Measurements from ENCODE around the gene RFPL4AL1. TPM values are rescaled to one million over a fixed set of nuclear protein-coding genes. Genes with fewer than 3 reads are reported as not detected.
"Not testable (repeated sequence)": the region's sequence is repeated elsewhere in the genome, so short reads cannot be mapped to it uniquely, and the experiment has no call there.

RFPL4AL1 gene
- total RNA-seq, 1 experiment from 2014 or later, result not detected

DNA sequence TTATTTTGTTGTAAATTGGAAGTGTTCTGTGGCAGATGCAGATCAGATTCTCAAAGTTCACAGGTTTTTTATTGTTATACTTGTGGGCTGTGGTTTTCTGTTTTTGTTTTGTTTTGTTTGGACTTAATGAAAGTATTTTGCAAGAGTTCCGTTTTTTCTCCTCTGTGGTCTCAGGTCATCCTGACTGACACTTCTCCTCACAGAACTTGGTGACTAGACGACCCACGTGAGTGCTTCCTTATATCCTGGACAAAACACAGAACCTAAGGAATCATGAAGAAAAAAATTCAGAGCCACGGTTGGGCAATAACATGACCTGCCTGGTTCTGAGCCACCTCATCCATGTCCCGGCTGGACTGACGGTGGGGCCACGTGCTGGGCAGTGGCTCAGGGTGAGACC, 2.5 kb upstream of the RFPL4AL1 start:
- H2BK5ac ChIP-seq (ENCODE audit: insufficient read length, low read length), result no peak overlapping the region
- no peak overlapping the region for H4K91ac ChIP-seq (ENCODE audit: insufficient read length, low read depth, low read length)
- Mint-ChIP-seq H3K9me3 (peaks cover 62 to 72% of the 10 kb centered on the region in 2 experiments), H3K4me3 (no peak overlapping the region), H3K36me3 (ENCODE audit: insufficient read depth in 1 of 3, low read depth in 3 of 3) (peaks cover 0 to 20% (median 2%) of the 10 kb centered on the region in 3 experiments; a peak in 6 of 7 replicates), H3K27ac (no peak overlapping the region), H3K4me1 (no peaks in the 10 kb centered on the region), H3K27me3 (ENCODE audit: low read depth) (no peaks in the 10 kb centered on the region; the same call in 1 of the 2 replicates)
- no CpG with 5 or more reads among the region's 7 CpGs for WGBS (ENCODE audit: extremely low coverage, insufficient read length, low lambda C conversion rate)
- no peaks in the 10 kb centered on the region for H3K23me2 ChIP-seq (ENCODE audit: insufficient read length, low read depth, low read length, poor library complexity, severe bottlenecking)
- no peaks in the 10 kb centered on the region for H3K79me2 ChIP-seq (ENCODE audit: insufficient read depth, low read length)
- no peak overlapping the region for H3T11ph ChIP-seq (ENCODE audit: low read length)
- H4K5ac ChIP-seq (ENCODE audit: insufficient read length, low read depth, low read length), result no peak overlapping the region
- H3K4me1 ChIP-seq (ENCODE audit: insufficient read depth, low read length), result no peaks in the 10 kb centered on the region
- H2BK120ac ChIP-seq (ENCODE audit: low read depth, low read length, poor library complexity, severe bottlenecking), result no peak overlapping the region
- no peak overlapping the region for H2BK20ac ChIP-seq (ENCODE audit: low read depth, low read length, poor library complexity, severe bottlenecking)
- no peak overlapping the region for H3K18ac ChIP-seq (ENCODE audit: insufficient read length, low read depth, low read length)
- no peak overlapping the region for H3K56ac ChIP-seq (ENCODE audit: insufficient read length, low read depth, low read length)
- no peak for DNase-seq
- no peak overlapping the region for H2AFZ ChIP-seq (ENCODE audit: low read length)
- TF ChIP-seq, protein P1, sequence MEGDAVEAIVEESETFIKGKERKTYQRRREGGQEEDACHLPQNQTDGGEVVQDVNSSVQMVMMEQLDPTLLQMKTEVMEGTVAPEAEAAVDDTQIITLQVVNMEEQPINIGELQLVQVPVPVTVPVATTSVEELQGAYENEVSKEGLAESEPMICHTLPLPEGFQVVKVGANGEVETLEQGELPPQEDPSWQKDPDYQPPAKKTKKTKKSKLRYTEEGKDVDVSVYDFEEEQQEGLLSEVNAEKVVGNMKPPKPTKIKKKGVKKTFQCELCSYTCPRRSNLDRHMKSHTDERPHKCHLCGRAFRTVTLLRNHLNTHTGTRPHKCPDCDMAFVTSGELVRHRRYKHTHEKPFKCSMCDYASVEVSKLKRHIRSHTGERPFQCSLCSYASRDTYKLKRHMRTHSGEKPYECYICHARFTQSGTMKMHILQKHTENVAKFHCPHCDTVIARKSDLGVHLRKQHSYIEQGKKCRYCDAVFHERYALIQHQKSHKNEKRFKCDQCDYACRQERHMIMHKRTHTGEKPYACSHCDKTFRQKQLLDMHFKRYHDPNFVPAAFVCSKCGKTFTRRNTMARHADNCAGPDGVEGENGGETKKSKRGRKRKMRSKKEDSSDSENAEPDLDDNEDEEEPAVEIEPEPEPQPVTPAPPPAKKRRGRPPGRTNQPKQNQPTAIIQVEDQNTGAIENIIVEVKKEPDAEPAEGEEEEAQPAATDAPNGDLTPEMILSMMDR (conservative IDR thresholded peaks at IDR 0.05), result no peak
- no peaks in the 10 kb centered on the region for H3K27me3 ChIP-seq (ENCODE audit: insufficient read depth, low read length)
- H2BK12ac ChIP-seq (ENCODE audit: insufficient read length, low read depth, low read length), result no peak overlapping the region
- H3K4me2 ChIP-seq (ENCODE audit: insufficient read depth, insufficient read length, low read length), result no peak overlapping the region
- H3K79me1 ChIP-seq (ENCODE audit: insufficient read depth, low read depth, low read length, poor library complexity, severe bottlenecking), result no peaks in the 10 kb centered on the region
- H3K14ac ChIP-seq (ENCODE audit: insufficient read depth, low read length), result no peak overlapping the region
- H2BK15ac ChIP-seq (ENCODE audit: low read depth, low read length), result no peak overlapping the region
- H2AK5ac ChIP-seq (ENCODE audit: insufficient read length, low read length), result no peak overlapping the region
- peaks cover 43% of the 10 kb centered on the region for H3K9me3 ChIP-seq (ENCODE audit: control insufficient read depth, low read depth, low read length)
- no peak overlapping the region for H3K27ac ChIP-seq (ENCODE audit: insufficient read length, low read depth, low read length)
- H4K8ac ChIP-seq (replicated peaks; ENCODE audit: insufficient read length, low read depth, low read length), result no peak overlapping the region
- no peak overlapping the region for H3K9ac ChIP-seq (ENCODE audit: extremely low read depth, insufficient read length, low read length)
- no peak overlapping the region for H3K4ac ChIP-seq (ENCODE audit: low read depth, low read length)
- H4K20me1 ChIP-seq (ENCODE audit: control insufficient read depth, insufficient read depth, insufficient read length), result no peaks in the 10 kb centered on the region
- no peak overlapping the region for H3K23ac ChIP-seq (ENCODE audit: insufficient read length, low read depth, low read length)

DNA sequence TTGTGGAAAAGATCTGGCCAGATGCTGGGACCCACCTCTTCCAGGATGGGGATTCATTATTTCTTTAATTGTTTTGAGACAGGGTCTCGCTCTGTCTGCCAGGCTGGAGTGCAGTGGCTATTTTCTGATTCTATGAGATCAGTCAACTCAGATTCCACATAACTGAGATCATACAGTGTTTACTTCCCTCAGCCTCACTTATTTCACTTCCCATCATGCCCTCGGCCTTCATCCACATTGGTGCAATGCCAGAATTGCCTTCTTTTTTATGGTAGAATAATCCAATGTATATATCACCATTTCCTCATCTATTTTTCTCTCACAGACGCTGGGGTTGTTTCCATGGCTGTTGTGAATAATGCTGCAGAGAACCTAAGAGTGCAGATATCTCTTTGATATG, 714 bp downstream of the RFPL4AL1 start:
- not testable (repeated sequence) for H3K23ac ChIP-seq (ENCODE audit: insufficient read length, low read depth, low read length); H3K4me3 Mint-ChIP-seq; H4K8ac ChIP-seq (replicated peaks; ENCODE audit: insufficient read length, low read depth, low read length)

More for the DNA sequence above, 714 bp downstream of the RFPL4AL1 start:
- H3K27ac ChIP-seq (ENCODE audit: insufficient read length, low read depth, low read length); H2AK5ac ChIP-seq (ENCODE audit: insufficient read length, low read length); H4K20me1 ChIP-seq (ENCODE audit: control insufficient read depth, insufficient read depth, insufficient read length); H3K14ac ChIP-seq (ENCODE audit: insufficient read depth, low read length); H2BK12ac ChIP-seq (ENCODE audit: insufficient read length, low read depth, low read length); H3K79me1 ChIP-seq (ENCODE audit: insufficient read depth, low read depth, low read length, poor library complexity, severe bottlenecking); H3K4ac ChIP-seq (ENCODE audit: low read depth, low read length); H2BK20ac ChIP-seq (ENCODE audit: low read depth, low read length, poor library complexity, severe bottlenecking); H3K4me2 ChIP-seq (ENCODE audit: insufficient read depth, insufficient read length, low read length); H3T11ph ChIP-seq (ENCODE audit: low read length); H2AFZ ChIP-seq (ENCODE audit: low read length); H2BK5ac ChIP-seq (ENCODE audit: insufficient read length, low read length); H3K23me2 ChIP-seq (ENCODE audit: insufficient read length, low read depth, low read length, poor library complexity, severe bottlenecking); H3K4me1 ChIP-seq (ENCODE audit: insufficient read depth, low read length); DNase-seq; H3K56ac ChIP-seq (ENCODE audit: insufficient read length, low read depth, low read length); H3K4me1 Mint-ChIP-seq; H3K27me3 ChIP-seq (ENCODE audit: insufficient read depth, low read length); H3K18ac ChIP-seq (ENCODE audit: insufficient read length, low read depth, low read length); H3K9ac ChIP-seq (ENCODE audit: extremely low read depth, insufficient read length, low read length); H3K27ac Mint-ChIP-seq; H2BK120ac ChIP-seq (ENCODE audit: low read depth, low read length, poor library complexity, severe bottlenecking); H3K79me2 ChIP-seq (ENCODE audit: insufficient read depth, low read length); H2BK15ac ChIP-seq (ENCODE audit: low read depth, low read length); H4K91ac ChIP-seq (ENCODE audit: insufficient read length, low read depth, low read length); H4K5ac ChIP-seq (ENCODE audit: insufficient read length, low read depth, low read length); H3K27me3 Mint-ChIP-seq (ENCODE audit: low read depth): not testable (repeated sequence)
- no CpG with 5 or more reads among the region's 3 CpGs for WGBS (ENCODE audit: extremely low coverage, insufficient read length, low lambda C conversion rate)
- peaks cover 0 to 19% (median 2%) of the 10 kb centered on the region in 3 experiments; a peak in 5 of 7 replicates for H3K36me3 Mint-ChIP-seq (ENCODE audit: insufficient read depth in 1 of 3, low read depth in 3 of 3)
- peaks cover 52 to 56% of the 10 kb centered on the region in 2 experiments for H3K9me3 Mint-ChIP-seq
- H3K9me3 ChIP-seq (ENCODE audit: control insufficient read depth, low read depth, low read length), result peaks cover 37% of the 10 kb centered on the region

Measured in H9 (cell line).